HG03175 (cell line): ENCODE measurements around the gene TSNAX.
"Not testable (repeated sequence)": the region's sequence is repeated elsewhere in the genome, so short reads cannot be mapped to it uniquely, and the experiment has no call there.

Experiments
- ATAC-seq: cut with Tn5 transposase; IDR thresholded peaks from one replicate; pipeline ENCODE4 v1.9.1; 2021; ENCODE audit warnings: mild to moderate bottlenecking, moderate library complexity; ENCODE audit not compliant: unreplicated experiment

The TSNAX gene, protein sequence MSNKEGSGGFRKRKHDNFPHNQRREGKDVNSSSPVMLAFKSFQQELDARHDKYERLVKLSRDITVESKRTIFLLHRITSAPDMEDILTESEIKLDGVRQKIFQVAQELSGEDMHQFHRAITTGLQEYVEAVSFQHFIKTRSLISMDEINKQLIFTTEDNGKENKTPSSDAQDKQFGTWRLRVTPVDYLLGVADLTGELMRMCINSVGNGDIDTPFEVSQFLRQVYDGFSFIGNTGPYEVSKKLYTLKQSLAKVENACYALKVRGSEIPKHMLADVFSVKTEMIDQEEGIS

DNA sequence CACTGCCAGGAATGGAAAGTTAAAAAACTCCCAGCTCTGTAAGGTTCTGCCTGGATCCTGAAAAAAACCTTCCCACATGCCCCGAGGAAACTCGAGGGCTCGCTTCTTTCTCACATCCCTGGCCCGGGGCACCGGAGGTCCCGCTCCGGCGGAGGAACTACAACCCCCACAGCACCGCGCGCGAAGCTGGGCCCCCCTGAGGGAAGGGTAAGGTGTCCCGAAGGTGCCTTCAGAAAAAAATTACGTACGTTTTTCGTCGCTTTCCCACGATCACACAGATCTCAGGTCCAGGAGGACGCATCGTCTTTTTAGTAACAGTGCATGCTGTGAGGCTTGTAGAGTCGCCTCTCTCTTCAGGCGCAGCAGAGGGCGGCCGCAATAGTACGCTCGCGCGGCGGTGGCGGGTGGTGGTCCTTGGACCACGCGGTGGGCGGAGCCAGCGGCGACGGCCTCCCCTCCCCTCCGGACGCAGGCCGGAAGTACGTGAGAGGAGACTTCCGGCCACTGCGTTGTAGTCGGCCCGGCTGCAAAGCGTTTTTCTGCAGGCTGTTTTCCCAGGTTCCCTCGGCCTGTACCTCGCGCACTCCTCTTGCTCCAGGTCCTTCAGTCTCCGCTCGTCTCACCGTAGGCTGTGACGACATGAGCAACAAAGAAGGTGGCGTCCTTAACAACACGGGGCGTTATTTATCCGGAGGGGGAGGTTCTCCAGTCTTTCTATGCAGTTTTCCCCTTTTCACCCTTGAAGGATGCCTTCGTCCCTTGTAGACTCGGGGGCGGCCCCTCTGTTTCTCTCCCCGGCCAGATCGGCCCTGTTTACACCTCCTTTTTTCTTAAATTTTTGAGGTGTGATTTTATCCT, at the start of gene TSNAX:
Gene TSNAX, plus strand, starts transcription at position 498 of the 858 bp plus-strand sequence. Its CDS starts 142 bp downstream, at position 640.
- peak; percentile 95 for ATAC-seq

DNA sequence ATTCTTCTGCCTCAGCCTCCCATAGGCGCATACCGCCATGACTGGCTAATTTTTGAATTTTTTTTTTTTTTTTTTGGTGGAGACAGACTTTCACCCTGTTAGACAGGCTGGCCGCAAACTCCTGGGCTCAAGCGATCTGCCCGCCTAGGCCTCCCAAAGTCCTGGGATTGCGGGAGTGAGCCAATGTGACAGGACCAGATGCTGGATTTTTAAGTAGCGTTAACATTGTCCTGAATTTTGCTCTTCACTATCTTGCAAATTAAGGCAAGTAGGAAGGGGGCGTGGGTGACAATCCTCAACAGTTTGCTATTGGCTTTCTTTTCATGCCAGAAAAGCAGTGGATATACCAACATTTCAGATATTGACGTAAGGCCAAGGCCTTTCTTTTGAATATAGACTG, 49.7 kb upstream of the TSNAX start:
- no peak for ATAC-seq

DNA sequence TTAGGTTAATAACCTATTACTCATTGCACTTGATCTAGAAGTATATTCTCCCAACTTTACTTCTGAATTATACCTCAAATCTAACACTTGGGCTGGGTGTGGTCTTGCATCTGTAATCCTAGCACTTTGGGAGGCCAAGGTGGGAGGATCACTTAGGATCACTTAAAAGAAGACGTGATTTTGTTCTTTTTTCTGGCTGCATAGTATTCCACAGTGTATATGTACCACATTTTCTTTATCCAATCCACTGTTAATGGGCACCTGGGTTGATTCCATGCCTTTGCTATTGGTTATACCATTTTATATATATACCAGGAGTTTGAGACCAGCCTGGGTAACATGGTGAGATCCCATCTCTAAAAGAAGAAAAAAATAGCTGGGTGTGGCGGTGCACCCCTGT, 48.5 kb upstream of the TSNAX start:
- no peak for ATAC-seq

DNA sequence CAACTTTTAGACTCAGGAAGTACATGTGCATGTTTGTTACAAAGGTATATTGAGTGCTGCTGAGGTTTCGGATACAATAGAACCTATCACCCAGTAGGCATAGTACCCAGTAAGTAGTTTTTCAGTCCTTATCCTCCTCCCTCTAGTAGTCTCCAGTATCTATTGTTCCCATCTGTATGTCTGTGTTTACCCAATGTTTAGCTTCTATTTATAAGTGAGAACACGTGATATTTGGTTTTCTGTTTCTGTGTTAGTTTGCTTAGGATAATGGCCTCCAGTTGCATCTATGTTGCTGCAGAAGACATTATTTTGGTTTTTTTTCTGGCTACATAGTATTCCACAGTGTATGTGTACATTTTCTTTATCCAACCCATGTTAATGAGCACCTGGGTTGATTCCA, 47.2 kb upstream of the TSNAX start:
- no peak for ATAC-seq

DNA sequence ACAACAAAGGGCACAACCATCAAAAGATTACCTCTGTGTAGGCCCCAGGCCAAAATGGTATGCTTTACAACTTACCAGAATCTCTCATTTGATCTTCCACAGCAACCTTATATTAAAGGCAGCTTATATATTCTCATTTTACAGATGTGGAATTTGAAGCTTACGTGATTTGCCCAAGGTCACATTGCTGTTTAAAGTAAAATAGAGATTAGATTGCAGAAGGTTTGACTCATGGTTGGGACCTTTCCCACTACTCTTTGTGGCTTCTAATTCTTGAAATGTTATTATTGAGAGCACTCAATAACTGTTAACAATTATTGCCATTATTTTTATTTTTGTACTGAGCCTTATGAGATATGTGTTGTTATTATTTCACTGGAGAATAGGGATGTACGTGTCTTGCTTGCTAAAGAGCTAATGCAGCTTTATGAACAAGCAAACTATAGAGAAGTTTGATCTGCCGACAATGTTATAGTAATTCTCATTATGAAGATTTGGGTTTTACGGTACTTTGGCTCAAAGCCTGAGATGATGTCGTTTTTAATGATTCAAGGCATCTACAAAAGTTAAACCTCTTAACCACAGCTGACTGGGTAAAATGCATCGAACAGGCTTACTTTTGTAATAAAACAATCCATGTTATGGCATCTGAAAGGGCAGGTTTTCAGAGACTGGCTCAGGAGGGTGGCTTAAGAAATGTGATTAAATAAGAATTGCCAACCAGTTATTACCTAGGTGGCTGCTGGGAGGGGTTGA, 43.3 kb upstream of the TSNAX start:
- ATAC-seq: no peak

DNA sequence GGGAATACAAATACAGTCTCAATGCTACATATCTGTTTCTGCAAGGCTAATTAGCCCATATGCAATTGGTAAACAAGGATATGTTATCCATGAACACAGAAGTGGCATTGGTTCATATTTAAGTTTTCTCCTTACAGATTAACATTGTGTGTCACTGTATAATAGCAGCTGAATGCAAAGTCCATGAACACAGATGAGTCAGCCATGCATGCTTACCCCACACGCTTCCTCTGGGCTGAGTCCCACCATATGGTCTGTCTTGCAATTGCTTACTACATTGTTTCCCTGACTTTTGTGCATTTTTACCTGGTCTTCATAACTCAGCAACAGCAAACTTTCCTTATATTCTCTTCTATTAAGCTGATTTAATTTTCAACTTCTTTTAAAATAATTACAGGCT, 41.5 kb upstream of the TSNAX start:
- no peak for ATAC-seq

DNA sequence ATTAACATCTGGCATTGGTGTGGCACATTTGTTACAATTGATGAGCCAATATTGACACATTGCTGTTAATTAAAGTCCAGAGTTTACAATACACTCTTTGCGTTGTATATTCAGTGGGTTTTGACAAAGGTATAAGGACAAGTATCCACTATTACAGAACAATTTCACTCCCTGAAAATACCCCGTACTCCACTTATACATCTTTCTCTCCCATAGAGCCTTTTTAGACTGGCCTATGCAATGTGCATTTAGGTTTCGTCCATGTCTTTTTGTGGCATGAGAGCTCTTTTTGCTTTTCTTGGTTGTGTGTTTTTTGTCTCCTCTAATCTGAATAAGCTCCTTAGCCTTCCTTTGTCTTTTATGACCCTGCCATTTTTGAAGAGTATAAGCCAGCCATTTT, 40.6 kb upstream of the TSNAX start:
- no peak for ATAC-seq

DNA sequence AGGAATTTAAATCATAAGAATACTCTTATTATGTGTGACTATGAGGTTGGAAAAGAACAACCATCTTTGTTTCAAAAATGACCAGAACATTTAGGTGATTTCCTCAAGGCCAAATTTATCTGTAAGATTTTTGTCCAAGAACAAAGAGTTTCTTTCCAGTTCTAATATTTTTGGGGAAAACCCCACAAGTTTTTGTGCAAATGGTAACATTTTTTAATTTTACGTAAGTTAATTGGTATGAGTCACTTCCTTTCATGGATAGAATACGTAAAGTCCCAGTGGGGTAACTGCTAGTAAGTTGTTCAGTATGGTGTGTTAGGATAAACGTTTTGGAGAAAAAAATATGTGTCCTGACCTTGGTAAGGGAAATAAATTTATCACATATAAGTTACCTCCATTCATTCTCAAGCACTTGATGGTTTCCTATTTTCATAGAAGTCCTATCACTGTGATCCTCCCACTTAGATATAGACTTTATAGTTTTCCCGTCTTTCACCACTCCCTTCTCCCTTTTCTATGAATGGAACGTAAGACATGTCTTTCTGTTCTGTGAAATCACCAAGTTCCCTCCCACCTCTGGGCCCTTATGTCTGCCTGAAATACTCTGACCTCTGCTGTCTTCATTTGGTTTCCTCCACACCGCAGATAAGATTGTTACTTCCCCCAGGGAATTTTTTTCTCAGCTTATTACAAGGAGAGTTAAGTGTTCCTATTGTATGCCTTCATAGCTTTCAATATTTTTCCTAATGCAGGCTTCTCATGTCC, 34.9 kb upstream of the TSNAX start:
- ATAC-seq: no peak

DNA sequence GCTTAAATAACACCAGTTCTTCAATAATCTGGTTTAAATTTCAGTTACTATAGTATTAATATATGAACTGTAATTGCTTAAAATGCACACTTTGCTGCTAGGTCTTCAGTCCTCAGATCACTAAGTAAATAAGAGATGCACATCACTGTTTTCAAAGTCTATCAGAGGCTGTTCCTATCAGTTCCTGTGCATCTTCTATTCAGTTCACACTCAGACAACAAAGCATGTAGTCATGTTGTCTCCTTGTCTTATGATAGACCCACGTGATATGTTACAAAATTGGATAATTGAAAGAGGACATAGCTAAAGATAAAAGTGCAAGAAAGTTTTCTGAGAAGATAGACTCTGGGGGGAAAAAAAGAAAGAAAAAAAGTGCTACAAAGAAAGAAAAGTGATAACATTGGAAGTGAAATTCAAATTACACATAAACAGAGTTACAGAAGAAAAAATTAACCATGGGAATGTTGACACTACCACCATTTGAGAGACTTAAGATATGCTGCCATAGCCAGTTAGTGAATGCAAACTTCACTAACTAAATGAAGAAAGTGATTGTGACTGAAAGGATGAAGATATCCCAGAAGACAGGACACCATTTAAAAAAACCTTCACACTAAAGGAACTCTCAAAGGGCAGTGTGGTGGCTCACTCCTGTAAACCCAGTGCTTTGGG, 33.9 kb upstream of the TSNAX start:
- no peak for ATAC-seq

DNA sequence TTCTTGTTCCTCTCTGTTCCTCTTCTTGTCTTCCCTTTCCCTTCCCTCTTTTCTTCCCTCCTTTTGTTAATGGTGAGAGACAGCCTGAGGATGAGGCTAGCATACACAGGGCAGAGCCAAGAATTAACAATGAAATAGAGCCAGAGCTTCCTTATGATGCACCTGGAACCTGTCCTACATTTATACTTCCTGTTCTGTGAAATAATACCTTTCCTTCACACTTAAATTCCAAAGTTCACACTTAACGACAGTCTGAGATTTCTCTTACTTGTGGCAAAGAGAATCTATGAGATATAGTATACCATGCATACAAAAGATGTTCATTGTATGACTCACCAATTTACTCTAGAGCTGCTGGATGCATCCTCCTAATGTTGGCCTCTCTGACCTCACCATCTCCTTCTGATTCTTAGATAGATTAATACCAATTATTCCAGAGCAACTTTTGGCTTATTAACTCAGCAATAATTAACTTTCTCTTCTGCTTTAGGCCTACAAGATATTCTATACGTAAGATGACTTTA, 30.8 kb upstream of the TSNAX start:
- ATAC-seq: no peak

DNA sequence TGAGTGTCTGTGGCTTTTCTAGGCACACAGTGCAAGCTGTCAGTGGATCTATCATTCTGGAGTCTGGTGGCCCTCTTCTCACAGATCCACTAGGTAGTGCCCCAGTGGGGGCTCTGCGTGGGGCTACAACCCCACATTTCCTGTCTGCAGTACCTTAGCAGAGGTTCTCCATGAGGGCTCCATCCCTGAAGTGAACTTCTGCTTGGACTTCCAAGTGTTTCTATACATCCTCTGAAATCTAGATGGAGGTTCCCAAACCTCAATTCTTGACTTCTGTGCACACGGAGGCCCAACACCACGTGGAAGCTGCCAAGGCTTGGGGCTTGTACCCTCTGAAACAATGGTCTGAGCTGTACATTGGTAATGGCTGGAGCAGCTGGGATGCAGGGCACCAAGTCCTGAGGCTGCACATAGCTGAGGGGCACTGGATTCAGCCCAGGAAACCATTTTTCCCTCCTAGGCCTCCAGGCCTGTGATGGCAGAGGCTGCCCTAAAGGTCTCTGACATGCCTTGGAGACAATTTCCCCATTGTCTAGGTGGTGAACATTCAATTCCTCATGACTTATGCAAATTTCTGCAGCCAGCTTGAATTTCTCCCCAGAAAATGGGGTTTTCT, 29.2 kb upstream of the TSNAX start:
- ATAC-seq: no peak

DNA sequence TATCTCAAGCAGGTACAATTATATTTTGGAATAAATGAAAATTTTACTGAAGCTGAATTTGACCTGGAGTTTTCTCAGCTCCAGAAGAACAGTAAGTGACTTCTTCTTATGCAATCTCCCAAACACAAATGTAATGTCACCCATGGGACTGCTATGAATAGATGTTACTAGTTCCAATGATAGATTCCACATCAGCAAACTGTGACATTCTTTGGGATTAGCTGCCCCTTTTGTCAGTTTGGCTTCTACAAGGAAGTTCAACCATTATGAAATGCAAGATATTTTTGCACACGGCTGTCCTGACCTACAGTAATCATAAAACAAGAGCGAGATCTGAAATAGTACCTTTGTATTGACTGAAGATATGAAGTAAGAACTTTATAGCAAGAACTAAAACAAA, 27.8 kb upstream of the TSNAX start:
- ATAC-seq: no peak

DNA sequence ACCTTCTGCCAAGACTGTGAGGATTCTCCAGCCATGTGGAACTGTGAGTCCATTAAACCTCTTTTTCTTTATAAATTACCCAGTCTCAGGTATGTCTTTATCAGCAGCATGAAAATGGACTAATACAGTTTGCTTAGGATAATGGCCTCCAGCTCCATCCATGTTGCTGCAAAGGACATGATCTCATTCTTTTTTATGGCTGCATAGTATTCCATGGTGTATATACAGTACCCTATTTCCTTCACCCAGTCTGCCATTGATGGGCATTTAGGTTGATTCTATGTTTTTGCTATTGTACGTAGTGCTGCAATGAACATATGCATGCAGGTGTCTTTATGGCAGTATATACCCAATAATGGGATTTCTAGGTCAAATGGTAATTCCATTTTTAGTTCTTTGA, 25.3 kb upstream of the TSNAX start:
- ATAC-seq: not testable (repeated sequence)

DNA sequence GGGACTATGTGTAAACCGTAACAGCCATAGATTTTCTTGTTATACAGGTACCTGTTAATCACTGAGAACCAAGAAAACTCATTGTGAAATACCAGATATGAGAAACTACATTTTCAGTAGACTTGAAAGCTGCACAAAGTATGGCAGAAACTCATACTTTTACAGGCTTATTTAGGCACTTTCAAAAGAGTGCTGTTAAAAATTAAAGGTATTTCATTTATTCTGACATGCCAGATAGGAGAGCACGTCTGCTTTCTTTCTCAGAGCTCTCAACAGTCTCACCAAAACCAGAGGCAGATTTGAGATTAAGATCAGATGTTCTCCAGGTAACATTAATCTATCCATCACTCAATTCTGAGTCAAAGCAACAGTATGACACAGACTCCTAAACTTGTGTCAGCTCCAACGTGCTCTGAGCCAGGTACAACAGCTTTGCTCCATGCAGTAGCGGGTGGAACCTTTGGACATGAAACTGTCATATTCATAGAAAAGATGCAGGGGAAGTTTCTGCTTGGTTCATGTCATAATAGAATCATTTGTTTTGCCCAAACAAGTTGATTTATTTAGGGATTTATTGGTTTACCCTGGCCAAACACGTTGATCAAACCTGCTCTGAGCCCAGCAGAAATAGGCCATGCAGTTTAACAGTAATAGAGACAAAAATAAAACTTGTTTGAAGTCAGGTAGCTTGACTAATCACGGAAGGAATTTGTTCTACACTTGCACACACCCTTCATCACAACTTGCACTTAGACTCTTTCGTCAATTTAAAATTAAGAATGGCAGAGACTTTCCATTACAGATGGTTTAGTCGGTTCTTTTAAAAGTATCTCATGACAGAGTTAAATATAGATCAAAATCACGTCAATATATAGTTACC, 20.8 kb upstream of the TSNAX start:
- peak; percentile 53 for ATAC-seq

DNA sequence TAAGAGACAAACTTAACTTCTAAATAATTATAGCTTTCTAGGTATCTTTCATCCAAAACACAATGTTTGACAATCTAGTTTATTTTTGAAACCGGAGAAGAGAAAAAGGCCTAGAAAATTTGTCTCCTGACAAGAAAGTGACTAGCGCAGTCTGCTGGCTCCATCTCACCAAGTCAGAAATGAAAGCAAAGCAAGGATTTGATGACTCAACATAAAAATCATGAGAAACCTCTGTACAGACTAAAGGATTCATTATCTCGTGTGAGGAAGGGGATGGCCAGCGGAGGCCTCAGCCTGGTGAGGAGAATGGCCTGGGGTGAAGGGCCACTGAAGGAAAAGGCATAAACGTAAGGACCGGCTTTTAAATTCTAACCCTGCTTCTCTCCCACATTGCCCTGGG, 20.0 kb upstream of the TSNAX start:
- ATAC-seq: no peak

DNA sequence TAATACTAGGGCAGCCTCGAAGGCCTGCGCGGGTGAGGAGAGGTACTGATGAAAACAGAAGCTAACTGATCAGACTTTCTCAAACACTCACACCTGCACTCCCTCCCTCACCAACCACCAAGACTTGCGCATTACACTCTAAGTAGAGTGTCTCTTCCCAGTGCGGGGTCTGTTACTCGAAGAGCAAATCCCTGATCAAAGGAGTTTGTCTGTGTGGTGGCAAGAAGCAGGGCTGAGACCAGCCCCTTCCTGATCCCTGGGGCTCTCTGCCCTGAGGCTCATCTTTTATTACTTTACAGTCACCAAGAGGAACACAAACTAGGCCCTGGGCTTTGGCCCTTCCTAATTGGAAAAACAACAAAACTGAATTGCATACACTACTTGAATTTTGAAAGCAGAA, 19.5 kb upstream of the TSNAX start:
- no peak for ATAC-seq

DNA sequence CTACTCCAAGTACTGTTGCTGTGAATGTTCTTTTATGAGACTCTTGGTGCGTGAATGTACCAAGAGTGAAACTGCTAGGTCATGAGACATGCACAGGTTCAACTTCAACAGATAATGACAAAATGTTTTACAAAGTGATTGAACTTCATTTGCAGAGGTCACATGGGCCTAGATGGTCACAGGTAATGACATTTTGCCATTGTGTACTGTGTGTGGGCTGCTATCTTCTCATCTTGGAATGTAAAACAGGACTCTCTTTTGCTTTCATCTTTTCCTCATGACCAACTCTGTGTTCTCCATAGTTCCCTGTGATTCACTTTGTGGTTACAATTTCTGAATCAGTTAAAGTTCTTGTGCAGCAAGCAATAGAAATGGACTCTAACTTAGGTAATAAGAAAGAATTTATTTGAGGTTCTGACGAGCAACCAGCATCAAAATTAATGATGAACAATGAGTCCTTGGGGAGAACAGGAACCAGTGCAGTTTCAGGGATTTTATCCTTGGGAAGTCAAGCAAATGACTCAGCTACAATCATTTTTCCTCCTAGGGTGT, 16.2 kb upstream of the TSNAX start:
- no peak for ATAC-seq

DNA sequence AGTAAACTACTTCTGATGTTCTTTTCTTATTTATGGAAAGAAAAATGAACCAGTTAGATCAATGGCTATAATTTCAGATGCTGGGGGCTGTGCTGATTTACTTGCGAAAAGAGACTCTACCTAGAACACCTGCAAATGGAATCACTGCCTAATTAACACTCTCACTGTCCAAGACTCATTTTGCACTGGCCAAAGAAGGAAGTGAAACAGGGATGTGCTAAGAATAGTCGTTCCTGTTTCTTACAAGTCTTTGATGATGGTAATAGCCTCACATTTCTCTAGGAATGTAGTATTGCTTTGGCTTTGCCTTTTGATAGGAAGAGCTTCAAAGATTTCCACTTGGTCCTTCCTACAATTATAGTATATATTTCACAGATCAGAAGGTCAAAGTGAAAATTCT, 12.7 kb upstream of the TSNAX start:
- ATAC-seq: peak; percentile 75
